ENCODE measurements around the gene NSMCE3.
"Not testable (repeated sequence)": the region's sequence is repeated elsewhere in the genome, so short reads cannot be mapped to it uniquely, and the experiment has no call there.

NSMCE3 gene

DNA sequence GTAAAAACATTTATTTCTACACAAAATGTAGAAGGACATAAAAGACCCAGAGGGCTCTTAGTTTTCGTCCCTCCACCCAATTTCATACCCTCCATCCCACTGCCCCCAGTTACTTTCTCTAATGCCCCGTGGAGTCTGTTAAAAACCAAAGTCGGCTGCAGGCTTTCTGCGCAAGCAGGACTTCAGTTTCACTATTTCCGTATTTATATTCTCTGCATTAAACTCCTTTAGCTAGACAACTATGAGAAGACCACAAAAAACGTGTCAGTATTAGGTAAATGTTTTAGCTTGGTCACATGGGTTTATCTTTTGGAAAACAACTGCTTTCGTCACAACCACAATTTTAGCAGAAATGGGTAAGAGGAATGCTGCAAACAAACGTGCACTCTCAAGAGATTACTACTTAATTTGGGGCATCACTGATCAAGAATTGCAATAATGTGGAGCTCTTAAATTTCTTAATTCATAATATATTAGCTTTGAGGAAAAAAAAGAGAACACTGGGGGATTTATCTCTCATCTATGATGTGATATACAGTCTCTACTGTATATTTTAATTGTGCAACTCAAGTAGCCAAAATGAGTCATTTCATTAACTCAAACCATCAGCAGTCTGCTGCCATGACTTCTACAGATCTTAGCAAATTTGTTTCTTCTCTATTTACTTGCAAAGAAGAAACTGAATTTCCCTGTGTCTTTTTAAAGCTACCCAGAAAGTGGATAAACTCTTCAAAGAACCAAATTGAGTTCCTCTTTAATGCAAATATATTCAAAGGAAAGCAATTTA lies 740 bp upstream of the NSMCE3 start:
- DNase-seq (ENCODE audit: low spot score): peak; percentile 21

DNA sequence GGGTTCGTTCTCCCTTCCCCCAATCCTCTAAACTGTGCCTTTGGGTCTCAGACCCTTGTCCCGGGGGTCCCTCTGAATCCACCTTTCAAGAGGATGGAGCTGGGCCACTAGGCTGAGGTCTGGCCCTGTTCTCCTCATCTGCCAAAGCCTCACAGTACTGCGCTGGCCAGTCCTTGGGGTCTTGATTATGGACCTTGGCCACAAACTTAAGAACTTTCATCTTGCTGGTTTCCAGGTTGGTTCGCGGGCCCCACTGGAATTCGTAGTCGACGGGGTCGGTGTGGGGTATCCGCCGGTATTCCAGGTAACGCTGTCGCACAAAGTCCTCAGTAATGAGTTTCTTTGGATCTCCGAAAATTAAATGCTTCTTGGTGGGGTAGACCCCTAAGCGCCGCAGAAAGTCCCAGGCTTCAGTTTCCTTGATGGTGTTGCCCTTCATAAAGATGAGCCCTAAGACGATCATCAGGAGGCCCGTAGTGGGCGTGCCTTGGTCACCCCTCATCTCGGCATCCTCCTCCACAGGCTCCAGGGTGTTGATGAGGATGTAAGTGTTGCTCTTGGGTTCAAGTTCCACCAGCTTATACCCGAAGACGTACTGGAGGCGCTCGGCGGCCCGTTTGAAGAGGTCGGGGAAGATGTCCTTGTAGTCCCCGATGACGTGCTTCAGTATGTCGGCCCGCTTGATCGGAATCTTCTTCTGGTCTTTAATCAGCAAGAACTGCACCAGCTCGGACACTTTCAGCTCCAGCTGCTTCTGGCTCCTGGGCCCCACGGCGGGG lies 727 bp downstream of the NSMCE3 start:
- peak; percentile 48 for DNase-seq (ENCODE audit: low spot score)

DNA sequence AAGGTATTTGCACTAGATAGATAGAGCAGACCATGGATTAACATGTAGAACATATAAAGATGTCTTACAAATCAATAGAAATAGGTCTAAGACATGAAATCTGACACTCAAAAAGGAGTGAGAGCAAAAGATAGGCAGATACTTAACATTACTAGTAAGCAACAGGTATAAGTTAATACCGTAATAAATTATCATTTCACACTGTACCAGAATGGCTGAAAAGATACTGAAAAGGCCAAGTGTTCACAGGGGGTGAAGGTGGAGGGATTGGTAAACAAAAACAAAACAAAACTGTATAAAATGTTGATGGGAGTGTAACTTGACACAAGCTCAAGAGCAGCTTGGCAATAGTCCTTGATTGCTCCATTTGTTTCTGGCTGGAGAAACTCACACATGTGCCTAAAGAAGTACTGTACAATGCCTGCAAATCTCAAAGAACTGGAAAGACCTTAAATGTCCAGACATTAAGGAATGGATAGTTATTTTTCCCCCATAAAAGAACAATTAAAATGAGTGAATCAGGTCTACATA lies 3.5 kb downstream of the NSMCE3 start:
- DNase-seq (ENCODE audit: low spot score): no peak

DNA sequence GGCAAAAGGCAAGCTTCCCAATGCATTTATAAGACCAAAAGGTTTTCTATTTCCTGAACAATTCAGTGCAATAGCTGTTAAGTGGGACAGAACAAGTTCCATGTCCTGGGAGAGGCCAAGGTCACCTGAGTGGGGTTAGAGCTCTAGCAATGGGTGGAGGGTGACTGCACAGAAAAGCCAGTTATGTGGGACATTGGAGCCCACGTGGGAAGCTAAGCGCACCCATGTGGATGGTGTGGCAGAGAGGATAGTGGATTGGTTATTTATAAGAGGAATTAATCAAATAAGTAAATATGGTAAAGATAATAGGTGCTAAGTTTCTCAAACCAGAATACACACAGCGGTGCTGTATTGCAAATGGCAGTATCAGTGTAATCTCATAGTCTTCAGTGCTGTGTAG lies 6.3 kb downstream of the NSMCE3 start:
- DNase-seq (ENCODE audit: low spot score): no peak

DNA sequence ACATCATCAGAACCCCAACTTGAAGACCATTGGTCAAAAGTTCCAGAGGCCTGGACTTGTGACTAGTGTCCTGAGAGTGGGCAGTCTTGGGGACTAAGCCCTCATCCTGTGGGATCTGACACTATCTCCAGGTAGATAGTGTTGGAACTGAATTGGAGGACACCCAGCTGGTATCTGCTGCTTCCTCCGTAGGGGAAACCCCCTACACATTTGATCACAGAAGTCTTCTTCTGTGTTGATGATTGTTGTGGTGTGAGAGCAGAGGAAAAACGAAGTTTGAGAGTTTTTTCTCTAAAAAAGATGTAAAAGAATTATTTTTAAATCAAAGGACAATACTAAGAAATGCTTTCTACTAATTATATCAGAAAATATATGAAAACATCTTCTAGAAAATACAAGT lies 6.9 kb downstream of the NSMCE3 start:
- no peak for DNase-seq (ENCODE audit: low spot score)

DNA sequence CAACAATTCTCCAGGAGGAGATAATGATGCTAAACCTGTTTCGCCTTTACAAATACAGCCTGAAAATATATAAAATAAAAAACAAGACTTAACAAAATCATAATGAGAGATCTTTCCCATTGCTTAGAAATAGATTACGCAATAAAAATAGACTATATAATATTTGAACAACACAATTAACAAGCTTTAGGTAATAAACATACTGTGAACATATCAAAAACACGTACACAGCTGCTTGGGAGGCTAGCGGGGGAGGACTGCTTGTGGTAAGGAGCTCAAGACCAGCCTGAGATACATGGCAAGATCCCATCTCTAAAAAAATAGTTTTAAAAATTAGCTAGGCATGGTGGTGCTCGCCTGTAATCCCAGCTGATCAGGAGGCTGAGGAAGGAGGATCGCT lies 8.7 kb downstream of the NSMCE3 start:
- no peak for DNase-seq (ENCODE audit: low spot score)

DNA sequence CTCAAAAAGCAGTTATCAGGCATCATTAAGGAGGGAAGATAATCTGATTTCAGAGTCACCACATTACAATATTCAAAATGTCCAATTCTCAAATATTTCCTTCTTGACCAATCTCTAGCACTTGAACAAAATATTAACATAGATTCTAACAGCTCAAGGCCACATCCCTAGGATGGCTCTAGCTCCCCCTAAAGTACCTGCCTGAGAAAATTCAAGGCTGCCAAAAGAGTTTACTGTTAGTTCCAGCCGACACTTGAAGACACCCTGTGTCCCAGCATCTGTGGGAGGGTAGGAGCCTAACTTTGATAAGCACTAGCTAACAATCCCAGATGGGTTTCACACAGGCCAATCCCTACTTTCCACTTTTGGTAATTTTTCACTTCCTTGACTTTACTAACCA lies 10.4 kb downstream of the NSMCE3 start:
- no peak for DNase-seq (ENCODE audit: low spot score)

DNA sequence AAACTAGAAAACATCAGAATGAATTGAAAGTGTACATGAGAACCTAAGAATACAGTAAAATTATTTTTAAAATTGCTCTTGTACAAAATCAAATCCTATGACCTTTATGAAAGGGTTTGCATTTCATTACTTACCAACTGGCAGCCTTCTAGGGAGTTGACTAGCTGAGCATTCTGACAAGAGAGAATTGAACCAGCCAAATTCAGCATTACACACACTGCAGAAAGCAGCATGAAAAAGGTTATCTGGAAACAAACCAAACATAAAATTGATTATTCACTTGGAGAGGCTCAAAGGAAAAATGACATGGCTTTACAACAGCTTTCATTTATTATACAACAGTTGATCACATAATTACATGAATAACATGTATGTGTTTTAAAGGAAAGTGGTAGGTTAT lies 17.4 kb downstream of the NSMCE3 start:
- DNase-seq (ENCODE audit: low spot score): no peak

DNA sequence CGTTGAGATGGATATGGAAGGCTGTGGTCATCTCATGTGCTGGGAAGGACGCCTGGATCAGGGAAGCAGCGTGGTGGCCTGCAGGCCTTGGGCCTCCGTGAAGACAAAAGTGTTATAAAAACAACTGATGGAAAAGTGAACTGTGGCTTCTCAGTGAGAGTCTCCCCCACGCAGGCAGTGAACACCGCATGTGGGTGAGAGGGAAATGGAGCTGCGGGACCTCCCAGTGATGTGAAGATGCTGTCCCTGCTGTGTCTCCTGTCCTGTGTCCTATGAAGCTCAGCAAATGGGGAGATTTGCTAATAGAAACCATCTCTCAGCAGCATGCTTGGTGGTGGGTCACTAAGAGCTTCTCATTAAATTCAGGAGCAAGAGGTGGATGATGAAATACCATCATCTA lies 25.1 kb downstream of the NSMCE3 start:
- DNase-seq (ENCODE audit: low spot score): no peak

DNA sequence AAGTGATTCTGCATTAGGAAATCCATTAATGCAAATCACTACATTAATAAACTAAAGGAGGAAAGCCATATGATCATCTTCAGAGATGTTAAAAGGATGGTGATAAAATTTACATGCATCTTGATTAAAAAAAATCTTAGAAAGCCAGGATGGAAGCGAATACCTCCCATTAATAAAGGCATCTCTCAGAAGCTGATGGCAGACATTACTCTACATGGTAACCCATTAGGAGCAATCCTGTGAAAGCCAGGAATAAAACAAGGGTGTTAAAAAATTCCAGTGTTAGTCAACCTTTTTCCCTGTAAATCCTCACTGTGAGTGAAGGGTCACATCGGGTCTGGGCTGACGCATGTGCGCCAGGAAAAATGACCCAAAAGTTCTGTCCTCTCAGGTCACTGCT lies 25.5 kb downstream of the NSMCE3 start:
- no peak for DNase-seq (ENCODE audit: low spot score)

DNA sequence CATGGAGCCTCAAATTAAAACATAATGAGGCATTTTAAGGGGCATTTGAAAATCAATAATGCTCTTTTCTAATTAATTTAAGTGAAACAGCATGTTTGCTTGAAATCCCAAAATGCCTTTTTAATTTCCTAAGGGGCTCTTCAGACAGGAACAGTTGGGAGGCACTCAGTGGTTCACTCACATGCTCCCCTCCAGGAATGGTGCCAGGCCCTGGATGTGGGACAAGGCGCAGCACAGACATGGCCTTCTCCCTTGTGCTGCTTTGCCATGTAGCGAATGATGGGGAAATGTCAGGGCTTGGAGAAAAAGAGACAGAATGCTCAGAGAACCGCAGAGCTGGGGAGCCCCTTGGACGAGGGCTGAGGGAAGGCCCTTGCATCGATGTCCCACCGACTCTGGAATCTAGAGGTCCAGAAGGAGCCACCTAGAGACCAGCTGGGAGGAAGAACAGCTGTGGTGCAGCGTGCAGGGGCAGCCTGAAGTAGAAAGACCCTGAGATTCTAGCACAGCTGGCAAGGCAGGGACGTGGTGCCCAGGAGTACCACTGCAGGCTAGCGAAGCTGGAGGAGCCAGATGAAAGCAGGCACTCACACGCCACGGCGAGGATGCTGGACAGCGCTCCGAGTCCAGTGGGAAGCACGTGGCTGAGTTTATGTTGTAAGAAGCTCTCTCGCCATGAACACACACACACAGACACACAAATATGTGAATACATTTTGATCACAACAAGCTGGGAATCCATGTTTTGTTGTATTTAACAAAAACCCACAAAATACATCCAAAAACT lies 27.0 kb downstream of the NSMCE3 start:
- peak; percentile 58 for DNase-seq (ENCODE audit: low spot score)

DNA sequence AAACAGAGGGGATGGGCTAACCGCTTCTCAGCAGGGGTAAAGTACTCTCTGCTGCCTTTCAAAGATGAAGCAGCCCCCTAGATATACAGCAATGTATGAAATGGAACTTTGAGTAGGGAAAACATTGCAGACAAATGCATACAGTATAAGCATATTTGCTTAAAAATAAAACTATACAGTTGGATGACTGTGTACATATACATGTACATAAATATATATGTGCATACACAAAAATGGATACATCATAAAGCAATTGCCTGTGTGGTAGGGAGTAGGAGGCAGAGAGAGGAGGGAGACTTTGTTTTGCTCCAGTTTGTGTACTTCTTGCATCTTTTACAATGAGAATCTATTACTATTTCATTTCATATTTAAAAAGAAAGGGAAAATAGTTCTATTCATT lies 28.4 kb downstream of the NSMCE3 start:
- DNase-seq (ENCODE audit: low spot score): no peak

DNA sequence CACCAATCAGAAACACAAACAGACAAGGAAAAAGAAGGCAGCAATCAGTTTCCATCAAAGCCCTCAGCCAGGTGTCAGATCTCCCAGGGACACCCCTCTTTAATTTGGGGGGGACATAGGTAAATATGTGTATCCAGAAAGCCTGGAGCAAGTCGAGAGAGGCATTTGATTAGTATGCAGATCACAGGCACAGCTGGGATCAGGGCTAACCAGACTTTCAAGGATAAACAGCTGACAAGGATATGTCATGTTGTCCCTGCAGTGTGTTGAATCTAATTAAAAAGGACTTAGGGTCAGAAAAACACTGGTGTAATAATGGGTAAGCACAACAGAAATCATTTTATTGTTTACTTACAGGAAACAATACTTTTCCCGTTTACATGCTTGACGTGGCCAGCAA lies 30.2 kb downstream of the NSMCE3 start:
- DNase-seq (ENCODE audit: low spot score): no peak

DNA sequence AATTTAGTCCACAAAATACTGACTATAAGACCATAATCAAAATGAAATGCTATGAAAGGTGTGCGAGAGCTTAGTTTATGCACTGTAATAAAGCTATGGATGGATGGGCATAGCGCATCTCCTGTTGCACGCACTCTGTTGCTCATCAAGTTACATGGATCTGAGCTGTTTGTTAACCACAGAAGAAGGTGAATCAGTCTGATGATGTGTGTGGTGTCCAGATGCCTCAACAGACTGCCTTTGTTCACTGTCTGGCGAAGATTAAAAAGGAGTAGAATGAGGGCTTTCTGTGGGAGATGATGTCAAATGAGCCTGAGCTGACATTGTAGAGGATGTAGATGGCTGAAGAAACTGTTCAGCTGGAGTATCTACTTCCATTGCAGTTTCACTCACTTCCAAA lies 36.1 kb downstream of the NSMCE3 start:
- DNase-seq (ENCODE audit: low spot score): peak; percentile 43

DNA sequence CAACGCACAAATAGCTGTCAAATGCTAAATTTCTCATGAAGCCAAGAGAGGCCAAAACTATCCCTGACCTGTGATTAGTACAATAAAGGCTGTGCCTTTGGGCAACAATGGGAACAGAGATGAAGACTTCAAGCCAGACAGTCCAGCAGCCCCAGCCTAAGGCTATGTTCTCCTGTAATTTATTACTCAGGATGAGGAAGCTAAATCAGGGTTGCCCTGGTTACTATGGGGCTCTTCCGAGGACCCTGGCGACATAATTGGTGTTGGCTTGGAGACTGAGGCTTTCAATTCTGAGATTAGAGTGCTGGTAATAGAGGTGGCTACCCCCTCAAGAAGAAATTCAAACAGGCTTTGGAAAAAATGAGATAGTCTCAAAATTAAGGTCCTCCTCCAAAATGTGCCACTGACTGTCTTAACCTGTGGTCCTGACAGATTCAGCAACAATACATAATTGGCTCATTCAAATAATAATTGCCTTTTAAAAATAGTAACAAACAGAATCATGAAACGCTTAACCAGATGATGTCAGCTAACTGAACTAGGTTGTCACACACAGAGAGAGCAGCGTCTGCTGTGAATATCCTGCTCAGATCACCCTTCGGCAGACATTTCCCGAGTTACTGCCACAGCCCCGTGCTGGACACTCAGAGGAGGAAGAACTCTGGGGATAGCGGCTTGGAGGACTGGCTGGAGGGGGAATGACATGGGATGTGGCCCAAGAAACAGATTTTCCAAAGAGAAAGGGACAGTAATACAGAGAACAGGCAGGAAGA lies 43.0 kb downstream of the NSMCE3 start:
- DNase-seq (ENCODE audit: low spot score): peak; percentile 37

DNA sequence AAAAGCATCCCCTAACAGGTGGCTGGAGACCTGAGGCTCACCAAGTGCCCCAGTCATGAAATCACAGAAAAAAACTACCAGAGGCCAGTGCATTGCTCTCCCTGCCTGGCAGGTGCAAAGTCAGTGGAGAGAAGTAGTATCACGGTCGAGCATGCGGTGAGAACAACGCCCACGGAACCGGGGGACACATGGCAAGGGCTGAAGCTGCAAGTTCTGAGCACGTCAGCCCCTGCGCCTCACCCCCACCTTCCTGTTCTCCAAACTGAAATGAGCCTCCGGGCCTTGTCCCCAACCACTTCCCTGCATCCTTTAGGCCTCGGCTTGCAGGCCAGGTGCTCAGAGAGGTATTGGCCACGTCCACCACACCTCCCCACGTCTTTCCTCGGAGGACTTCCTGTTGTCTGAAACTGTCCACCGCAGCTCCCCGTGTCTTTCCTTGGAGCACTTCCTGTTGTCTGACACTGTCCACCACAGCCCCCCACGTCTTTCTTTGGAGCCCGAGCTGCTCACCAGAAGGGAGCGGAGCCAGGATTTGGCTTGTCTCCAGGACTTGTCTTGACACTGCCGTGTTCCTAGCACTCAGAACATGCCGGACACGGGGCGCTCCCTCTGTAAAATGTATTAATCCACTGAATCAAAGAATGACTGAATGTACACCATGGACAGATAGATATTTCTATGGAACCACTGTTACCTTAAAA lies 43.9 kb downstream of the NSMCE3 start:
- peak; percentile 16 for DNase-seq (ENCODE audit: low spot score)

DNA sequence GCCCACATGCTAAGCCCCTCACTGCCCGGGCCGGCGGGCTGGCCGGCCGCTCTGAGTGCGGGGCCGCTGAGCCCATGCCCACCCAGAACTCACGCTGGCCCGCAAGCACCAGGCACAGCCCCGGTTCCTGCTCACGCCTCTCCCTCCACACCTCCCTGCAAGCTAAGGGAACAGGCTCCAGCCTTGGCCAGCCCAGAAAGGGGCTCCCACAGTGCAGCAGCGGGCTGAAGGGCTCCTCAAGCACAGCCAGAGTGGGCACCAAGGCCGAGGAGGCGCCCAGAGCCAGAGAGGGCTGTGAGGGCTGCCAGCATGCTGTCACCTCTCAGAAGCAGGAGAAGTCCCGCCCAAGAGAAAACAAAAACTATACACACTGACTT lies 44.6 kb downstream of the NSMCE3 start:
- DNase-seq (ENCODE audit: low spot score): not testable (repeated sequence)

DNA sequence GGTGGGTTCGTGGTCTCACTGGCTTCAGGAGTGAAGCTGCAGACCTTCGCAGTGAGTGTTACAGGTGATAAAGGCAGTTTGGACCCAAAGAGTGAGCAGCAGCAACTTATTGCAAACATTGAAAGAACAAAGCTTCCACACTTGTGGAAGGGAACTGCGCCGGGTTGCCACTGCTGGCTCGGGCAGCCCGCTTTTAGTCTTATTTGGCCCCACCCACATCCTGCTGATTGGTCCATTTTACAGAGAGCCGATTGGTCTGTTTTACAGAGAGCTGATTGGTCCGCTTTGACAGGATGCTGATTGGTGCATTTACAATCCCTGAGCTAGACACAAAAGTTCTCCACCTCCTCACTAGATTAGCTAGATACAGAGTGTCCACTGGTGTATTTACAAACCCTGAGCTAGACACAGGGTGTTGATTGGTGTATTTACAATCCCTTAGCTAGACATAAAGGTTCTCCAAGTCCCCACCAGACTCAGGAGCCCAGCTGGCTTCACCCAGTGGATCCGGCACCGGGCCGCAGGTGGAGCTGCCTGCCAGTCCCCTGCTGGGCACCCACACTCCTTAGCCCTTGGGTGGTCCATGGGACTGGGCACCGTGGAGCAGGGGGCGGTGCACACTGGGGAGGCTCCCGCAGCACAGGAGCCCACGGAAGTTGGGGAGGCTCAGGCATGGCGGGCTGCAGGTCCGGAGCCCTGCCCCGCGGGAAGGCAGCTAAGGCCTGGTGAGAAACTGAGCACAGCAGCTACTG lies 45.2 kb downstream of the NSMCE3 start:
- DNase-seq (ENCODE audit: low spot score): not testable (repeated sequence)

DNA sequence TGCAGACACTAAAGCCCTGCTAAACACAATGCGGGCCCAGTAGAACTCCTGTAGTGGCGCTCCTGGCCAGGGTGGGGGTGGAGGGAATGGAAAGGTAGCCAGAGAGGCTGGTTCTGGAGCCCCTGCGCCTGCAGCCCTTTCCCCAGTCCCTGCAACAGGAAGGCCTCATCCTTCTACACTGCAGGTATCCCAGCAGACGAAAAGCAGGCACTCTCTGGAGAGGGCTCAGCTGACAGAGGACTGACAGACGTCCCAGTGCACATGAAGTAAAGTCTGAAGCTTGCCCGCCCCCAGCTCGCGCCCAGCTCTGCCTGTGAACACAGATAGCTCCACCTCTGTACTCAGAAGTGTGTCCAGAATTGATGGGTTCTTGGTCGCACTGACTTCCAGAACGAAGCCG lies 46.0 kb downstream of the NSMCE3 start:
- no peak for DNase-seq (ENCODE audit: low spot score)

DNA sequence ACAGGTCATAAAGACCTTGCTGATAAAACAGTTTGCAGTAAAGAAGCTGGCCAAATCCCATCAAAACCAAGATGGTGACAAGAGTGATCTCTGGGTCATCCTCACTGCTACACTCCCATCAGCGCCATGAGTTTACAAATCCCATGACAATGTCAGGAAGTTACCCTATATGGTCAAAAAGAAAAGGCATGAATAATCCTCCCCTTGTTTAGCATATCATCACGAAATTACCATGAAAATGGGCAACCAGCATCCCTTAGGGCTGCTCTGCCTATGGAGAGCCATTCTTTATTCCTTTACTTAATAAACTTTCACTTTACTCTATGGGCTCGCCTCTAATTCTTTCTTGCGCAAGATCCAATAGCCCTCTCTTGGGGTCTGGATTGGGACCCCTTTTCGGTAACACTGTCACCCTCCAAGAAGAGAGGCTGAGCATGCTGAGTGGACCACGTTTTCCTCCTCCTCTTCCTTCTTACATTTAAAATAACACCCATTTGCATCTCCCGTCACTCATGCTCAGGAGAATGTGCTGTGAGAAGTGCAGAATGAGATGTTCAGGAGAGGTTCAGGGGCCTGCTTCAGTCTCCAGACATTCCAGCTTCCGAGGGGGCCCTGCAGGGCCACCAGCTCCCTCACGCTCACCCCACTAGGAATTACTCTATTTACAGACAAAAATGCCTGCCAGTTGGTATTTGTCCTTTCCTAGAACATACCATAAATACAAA lies 47.3 kb downstream of the NSMCE3 start:
- no peak for DNase-seq (ENCODE audit: low spot score)
